VCaP (cell line): ENCODE measurements around the gene FCRL5.

Experiments used
- H3K27ac ChIP-seq: fragments of 450-650 bp; 2 replicates; pipeline ENCODE4 v1.5.1; 2017
- TF ChIP-seq, protein P1 (sequence below): fragments of 450-650 bp; conservative IDR thresholded peaks from 2 replicates; pipeline ENCODE4 v1.5.1; 2017; ENCODE audit warnings: mild to moderate bottlenecking, moderate library complexity

Gene FCRL5

DNA sequence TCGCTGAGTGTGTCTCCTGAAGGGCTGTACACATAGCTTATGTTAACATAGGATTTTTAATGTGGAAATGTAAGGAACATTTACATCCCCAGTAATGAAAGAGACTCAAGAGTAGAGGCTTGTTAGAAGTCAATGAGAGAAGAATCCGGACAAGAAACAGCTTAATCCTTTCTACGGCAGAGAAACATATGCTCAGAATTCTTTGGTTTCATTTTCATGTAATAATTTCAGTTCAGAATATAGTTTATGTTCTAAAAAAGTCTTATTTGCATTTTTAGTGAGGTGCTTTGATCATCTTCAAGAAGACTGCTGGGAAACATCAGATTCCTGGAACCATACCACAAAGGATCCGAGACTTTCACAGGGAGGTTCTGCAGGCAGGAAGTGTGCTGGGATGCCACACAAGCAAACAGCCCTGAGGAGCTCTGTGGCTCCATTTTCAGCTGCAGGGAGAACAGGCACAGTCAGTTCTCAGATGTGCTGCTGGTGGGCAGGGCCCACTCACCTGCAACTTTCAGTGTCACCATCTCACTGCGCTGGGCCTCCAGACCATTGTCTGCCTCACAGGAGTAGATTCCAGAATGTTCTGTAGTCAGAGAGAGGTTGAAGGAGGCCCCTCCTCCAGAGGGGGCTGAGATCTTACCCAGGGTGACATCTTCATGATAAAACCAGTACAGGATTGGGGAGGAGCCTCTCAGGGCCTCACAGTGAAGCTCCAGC, 28.4 kb downstream of the FCRL5 start:
- TF ChIP-seq, protein P1, sequence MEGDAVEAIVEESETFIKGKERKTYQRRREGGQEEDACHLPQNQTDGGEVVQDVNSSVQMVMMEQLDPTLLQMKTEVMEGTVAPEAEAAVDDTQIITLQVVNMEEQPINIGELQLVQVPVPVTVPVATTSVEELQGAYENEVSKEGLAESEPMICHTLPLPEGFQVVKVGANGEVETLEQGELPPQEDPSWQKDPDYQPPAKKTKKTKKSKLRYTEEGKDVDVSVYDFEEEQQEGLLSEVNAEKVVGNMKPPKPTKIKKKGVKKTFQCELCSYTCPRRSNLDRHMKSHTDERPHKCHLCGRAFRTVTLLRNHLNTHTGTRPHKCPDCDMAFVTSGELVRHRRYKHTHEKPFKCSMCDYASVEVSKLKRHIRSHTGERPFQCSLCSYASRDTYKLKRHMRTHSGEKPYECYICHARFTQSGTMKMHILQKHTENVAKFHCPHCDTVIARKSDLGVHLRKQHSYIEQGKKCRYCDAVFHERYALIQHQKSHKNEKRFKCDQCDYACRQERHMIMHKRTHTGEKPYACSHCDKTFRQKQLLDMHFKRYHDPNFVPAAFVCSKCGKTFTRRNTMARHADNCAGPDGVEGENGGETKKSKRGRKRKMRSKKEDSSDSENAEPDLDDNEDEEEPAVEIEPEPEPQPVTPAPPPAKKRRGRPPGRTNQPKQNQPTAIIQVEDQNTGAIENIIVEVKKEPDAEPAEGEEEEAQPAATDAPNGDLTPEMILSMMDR: no peak
- no peak overlapping the region for H3K27ac ChIP-seq

DNA sequence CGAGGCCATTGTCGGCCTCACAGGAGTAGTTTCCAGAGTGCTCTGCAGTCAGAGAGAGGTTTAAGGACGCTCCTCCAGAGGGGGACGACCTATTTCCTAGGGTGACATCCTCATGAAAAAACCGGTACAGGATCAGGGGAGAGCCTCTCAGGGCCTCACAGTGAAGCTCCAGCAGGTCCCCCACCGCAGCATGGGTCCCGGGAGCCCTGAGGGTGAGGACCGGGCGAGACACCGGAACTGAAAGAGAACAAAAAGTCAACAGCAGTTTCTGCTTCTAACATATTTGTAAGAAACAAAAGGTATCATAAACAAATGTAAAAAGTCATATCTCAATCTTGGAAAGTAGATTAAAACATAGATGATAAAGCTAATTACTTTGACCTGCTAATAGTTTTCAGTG, 31.3 kb downstream of the FCRL5 start:
- TF ChIP-seq, protein P1: no peak

DNA sequence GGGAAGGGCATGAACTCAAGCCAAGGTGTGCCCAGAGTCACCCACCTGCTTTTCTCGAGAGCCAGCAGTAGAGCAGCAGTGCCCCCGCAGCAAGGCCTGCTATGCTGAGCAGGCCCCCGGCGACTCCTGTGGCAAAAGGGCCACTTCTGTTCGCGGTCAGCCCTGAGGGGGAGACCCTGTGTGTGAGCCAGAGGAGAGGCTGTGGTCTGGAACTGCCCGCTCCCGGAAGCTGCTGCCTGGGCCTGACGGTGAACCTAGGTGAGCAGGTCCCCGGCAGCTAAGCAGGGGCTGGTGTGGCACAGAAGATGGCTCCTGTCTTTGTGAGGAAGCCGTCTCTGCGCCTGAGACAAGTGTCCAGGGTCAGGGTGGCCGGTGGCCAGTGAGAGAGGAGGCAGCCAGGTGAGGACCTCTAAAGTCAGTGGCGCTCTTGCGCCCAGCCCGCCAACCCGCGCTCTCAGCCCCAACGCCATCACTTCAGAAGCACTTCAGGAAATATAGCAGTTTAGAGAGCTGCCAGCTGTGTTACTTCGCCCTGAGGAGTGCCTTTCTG, 31.9 kb downstream of the FCRL5 start:
- no peak overlapping the region for H3K27ac ChIP-seq
- TF ChIP-seq, protein P1: no peak

More for the DNA sequence above, 31.3 kb downstream of the FCRL5 start:
- H3K27ac ChIP-seq: no peak overlapping the region

DNA sequence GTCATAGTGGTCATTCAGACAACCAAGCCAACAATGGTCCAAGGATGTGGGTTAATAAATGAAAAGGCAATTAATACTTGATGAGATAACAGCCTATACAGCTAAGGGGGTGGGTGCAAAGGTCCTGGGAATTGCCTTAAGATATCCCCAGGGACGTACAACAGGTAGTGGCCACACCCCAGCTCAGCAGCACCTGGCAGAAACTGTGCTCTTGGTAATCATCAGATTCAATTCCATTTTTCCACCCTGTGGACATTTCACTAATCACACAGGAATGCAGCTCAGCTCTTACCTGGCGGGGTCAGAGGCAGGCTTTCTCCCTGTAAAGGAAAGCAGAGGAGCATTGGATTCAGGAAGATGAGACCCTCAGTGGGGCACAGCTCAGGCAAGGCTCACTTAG, 32.9 kb downstream of the FCRL5 start:
- no peak overlapping the region for H3K27ac ChIP-seq
- TF ChIP-seq, protein P1: no peak

DNA sequence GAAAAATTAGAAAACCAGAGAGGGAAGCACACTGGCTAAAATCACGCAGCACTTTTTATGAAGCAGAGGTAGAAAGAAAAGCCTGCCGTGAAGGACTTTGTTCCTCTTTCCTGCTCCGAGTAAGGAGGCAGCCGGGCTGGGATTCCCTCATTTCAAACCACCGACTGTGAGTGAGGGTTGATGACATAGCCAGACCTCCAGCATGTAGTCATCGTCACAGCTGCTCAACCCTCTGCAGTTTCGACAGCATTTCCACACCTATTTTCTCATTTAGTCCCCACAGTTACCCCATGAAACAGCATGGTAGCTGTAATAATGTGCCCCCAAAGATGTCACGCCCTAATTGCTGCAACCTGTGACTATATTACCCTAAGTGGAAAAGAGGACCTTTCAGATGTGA, 35.3 kb downstream of the FCRL5 start:
- TF ChIP-seq, protein P1: no peak

DNA sequence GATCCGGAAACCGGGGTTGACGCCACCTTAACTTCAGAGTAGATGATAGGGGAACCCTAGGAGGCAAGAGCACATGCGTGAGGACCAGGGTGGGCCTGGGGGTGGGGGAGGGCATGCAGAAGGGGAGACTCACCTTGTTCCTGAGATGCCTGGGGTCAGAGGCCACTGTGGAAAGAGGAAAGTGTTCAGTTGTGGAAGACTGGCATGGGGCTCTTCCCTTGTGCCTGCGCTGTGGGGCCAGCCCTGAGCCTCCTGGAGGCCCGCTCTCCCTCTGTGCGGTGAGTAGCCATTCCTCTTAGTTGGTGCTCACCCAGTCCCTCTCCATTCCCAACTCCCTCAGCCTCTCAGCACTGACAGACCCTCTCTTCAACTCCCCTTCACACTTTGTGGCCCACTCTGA, 36.6 kb downstream of the FCRL5 start:
- TF ChIP-seq, protein P1: no peak
- no peak overlapping the region for H3K27ac ChIP-seq

More for the DNA sequence above, 35.3 kb downstream of the FCRL5 start:
- H3K27ac ChIP-seq: no peak overlapping the region

DNA sequence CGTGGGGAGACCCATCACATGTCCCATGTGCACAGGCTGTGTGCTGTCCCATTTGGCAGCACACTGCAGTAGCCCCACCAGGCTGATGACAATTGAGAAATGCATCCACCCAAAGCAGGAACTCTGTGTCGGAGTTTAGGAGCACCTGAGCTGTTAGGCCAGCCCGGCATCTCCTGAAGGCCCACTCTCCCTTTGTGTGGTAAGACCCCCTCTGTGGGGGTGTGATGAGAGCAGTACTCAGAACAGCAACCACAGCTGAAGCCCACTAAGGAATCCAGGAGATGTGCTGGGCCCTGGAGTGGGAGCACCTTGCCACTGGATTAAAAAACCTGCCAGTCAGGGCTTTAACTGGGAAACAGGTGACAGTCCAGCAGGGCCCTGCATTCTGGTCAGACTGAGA, 37.2 kb downstream of the FCRL5 start:
- H3K27ac ChIP-seq: no peak overlapping the region
- TF ChIP-seq, protein P1: no peak
